Suprapubic skin (tissue), 4 donors: ENCODE results near the gene PRICKLE2. TPM values are rescaled to one million over a fixed set of nuclear protein-coding genes. Genes with fewer than 3 reads are reported as not detected.

ENCODE experiments used
- DNase-seq, 2 donors: peaks; one replicate each; pipeline ENCODE4 v3.0.0-alpha.2; 2019; ENCODE audit warnings: low spot score in 2 of 2
- H3K27ac ChIP-seq: fragments of 200-600 bp; sonication (generic); one replicate; pipeline ENCODE4 v1.5.1; 2019
- H3K27me3 ChIP-seq: fragments of 200-600 bp; sonication (generic); one replicate; pipeline ENCODE4 v1.5.1; 2019
- H3K36me3 ChIP-seq: fragments of 200-600 bp; sonication (generic); one replicate; pipeline ENCODE4 v1.5.1; 2019
- H3K4me1 ChIP-seq: fragments of 200-600 bp; sonication (generic); one replicate; pipeline ENCODE4 v1.5.1; 2019
- H3K4me3 ChIP-seq: fragments of 200-600 bp; sonication (generic); one replicate; pipeline ENCODE4 v1.5.1; 2019; ENCODE audit warnings: mild to moderate bottlenecking
- H3K9me3 ChIP-seq: fragments of 200-600 bp; sonication (generic); one replicate; pipeline ENCODE4 v1.5.1; 2019
- EP300 ChIP-seq: sonication (generic); formaldehyde crosslinking; IDR thresholded peaks from one replicate; pipeline ENCODE4 v1.6.1; 2017; ENCODE audit warnings: antibody characterized with exemption
- POLR2A ChIP-seq, 2 donors: fragments of 450-650 bp; IDR thresholded peaks; one replicate each; pipeline ENCODE4 v1.6.1; 2017; ENCODE audit warnings: antibody characterized with exemption in 2 of 2, mild to moderate bottlenecking in 2 of 2, moderate library complexity in 2 of 2
- POLR2AphosphoS5 ChIP-seq, 3 donors: sonication (generic); formaldehyde crosslinking; IDR thresholded peaks; one replicate each; pipeline ENCODE4 v1.6.1; 2017; ENCODE audit warnings: antibody characterized with exemption in 3 of 3
- WGBS: methylation state at CpG from one replicate; pipeline ENCODE4 v1.1.5; 2018; 5-methylcytosine and 5-hydroxymethylcytosine counted together
- total RNA-seq, 4 donors: library from RNA; depleted of rRNA; stranded (reverse); fragments of >200 nt; gene quantifications; one replicate each; pipeline ENCODE4 v1.1.0, GENCODE V29; 2016
- TF ChIP-seq, protein P1 (sequence below), 2 donors: fragments of 200-600 bp in 1 of 2; fragments of 450-650 bp in 1 of 2; sonication (generic) in 1 of 2; IDR thresholded peaks; one replicate each; pipeline ENCODE4 v1.5.1; 2016 to 2019; ENCODE audit warnings: antibody characterized with exemption in 2 of 2, mild to moderate bottlenecking in 1 of 2, moderate library complexity in 1 of 2

The PRICKLE2 gene
- total RNA-seq, 4 donors from 2014 or later: 6.7 to 14.5 (median 11.9) TPM

DNA sequence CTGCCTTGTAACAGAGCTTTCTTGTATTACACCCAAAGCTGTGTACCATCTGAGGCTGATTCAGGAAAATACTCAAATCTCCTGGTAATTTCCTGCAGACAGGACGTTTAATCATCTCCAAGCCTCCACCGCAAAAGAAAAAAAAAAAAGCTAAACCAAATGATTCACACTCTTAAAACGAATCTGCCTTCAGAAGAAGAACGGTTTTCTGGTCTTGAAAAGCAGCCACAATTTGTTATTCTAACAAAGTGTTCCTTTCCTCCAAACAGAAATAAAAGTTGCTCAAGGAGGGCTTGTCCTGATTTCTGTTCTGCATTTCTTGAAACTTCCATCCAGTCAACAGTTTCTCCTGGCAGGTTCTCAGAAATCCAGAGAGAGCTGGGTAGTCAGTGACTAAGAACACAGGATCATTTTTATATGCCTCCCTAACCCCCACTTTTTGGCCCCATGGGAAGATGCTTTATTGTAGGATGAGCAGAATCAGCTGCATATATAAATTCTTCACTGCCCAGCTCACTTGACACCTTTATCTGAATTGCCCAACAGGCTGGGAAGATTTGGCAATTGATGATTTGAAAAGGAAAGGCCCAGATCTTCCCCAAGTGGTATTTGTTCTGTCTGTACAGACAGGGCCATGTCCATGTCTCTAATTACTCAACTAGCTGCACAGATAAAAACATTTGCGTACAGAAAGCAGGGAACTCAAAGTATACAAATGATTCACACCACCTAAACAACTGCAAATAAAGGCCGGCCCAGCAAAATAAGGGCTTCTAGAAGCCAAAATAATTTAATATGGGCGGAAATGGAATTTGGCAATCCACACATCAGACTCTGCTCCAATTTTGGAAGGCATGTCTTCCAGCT lies 41.0 kb upstream of the PRICKLE2 start:
- no peak for DNase-seq
- no peaks in the 10 kb centered on the region for H3K27me3 ChIP-seq
- no peaks in the 10 kb centered on the region for H3K9me3 ChIP-seq
- H3K27ac ChIP-seq: peak overlapping the region; percentile 84
- WGBS: 19% methylated on average over 7 of the region's 7 CpGs
- H3K36me3 ChIP-seq: no peaks in the 10 kb centered on the region
- H3K4me3 ChIP-seq: peak overlapping the region; percentile 62
- TF ChIP-seq POLR2A (IDR thresholded peaks at IDR 0.05): no peak
- TF ChIP-seq EP300: no peak
- TF ChIP-seq POLR2AphosphoS5 (IDR thresholded peaks at IDR 0.05): no peak
- TF ChIP-seq, protein P1, sequence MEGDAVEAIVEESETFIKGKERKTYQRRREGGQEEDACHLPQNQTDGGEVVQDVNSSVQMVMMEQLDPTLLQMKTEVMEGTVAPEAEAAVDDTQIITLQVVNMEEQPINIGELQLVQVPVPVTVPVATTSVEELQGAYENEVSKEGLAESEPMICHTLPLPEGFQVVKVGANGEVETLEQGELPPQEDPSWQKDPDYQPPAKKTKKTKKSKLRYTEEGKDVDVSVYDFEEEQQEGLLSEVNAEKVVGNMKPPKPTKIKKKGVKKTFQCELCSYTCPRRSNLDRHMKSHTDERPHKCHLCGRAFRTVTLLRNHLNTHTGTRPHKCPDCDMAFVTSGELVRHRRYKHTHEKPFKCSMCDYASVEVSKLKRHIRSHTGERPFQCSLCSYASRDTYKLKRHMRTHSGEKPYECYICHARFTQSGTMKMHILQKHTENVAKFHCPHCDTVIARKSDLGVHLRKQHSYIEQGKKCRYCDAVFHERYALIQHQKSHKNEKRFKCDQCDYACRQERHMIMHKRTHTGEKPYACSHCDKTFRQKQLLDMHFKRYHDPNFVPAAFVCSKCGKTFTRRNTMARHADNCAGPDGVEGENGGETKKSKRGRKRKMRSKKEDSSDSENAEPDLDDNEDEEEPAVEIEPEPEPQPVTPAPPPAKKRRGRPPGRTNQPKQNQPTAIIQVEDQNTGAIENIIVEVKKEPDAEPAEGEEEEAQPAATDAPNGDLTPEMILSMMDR (IDR thresholded peaks at IDR 0.05): no peak
- H3K4me1 ChIP-seq: peaks cover 38% of the 10 kb centered on the region

DNA sequence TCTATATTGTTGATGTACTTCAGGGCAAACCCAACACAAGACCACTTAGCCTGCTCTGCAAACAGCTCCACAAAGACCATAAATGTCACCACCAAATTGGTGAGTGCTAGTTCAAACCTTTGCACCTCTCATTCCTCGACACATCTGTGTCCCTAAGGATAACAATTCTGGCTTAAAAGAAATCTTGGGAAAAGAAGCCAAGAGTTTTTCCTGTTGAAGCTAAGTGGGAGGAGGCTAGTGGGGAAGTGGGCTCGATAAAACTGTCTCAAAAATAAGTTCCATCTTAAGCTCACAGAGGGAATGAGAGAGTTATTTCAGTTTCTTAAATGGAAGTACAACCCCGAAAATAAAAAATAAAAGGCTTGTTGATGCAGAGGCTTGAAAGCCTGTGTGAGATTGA lies 40.4 kb upstream of the PRICKLE2 start:
- peak overlapping the region; percentile 62 for H3K4me3 ChIP-seq
- no peaks in the 10 kb centered on the region for H3K27me3 ChIP-seq
- H3K36me3 ChIP-seq: no peaks in the 10 kb centered on the region
- 42% methylated on average over 3 of the region's 3 CpGs for WGBS
- no peaks in the 10 kb centered on the region for H3K9me3 ChIP-seq
- peaks cover 40% of the 10 kb centered on the region for H3K4me1 ChIP-seq
- H3K27ac ChIP-seq: peak overlapping the region; percentile 84
- no peak for DNase-seq
- no peak for TF ChIP-seq EP300
- TF ChIP-seq, protein P1 (IDR thresholded peaks at IDR 0.05): no peak
- TF ChIP-seq POLR2A (IDR thresholded peaks at IDR 0.05): no peak
- no peak for TF ChIP-seq POLR2AphosphoS5 (IDR thresholded peaks at IDR 0.05)

DNA sequence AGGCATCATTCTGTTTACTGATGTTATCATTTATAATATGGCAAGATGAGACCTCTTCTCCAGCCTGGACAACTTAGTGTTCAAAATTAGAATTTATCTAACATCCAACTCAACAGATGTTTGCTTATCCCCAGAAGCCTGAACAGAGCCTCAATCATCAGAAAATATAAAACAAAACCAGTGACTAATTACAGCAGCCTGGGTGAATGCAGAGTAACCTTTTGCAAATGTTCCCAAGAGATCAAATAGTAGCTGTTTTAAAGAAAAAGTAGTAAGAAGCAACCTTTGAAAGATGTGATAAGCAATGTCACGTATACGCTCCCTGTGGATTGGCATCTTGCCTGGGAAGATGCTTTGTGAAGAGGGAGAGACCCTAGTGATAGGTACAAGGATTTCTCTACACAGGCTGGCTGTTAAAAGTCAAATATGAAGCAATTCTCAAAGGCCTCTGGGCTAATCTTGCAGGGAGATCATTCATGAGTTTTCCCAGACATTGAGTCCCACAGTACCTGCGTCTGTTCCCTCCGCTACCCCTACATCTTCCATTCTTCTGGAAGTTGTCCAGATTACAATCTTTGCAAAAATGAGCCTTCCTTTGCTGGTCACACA lies 39.3 kb upstream of the PRICKLE2 start:
- WGBS: 75% methylated on average over 4 of the region's 4 CpGs
- peaks cover 44% of the 10 kb centered on the region for H3K4me1 ChIP-seq
- no peak for DNase-seq
- no peak overlapping the region for H3K27ac ChIP-seq
- H3K36me3 ChIP-seq: no peaks in the 10 kb centered on the region
- H3K4me3 ChIP-seq: no peak overlapping the region
- H3K27me3 ChIP-seq: no peaks in the 10 kb centered on the region
- H3K9me3 ChIP-seq: no peaks in the 10 kb centered on the region
- TF ChIP-seq POLR2A (IDR thresholded peaks at IDR 0.05) (no peak), EP300 (no peak), POLR2AphosphoS5 (IDR thresholded peaks at IDR 0.05) (no peak)
- TF ChIP-seq, protein P1 (IDR thresholded peaks at IDR 0.05): no peak

DNA sequence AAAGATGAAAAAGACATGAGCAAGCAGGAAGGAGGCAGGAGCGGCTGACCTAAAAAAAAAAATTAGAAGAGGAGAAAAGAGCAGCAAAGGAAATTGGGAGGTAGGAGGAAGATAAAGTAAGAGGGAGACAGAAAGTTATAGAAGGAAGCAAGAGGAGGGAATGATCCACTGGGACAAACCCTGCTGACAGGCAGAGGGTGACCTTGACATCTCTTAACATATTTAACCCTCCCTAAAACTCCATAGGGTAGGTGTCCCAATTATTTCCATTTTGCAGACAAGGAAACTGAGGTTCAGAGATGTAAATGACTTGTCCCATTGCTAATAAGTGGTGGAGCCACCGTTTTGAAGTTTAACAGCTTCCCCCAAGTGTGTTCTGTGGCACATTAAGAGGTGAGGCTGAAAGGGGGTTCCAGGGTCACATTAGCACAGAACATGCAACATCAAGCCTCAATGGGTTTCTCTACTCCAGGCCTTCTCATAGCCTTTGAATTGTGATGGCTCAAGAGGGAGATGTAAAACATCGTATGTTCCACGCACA lies 37.4 kb upstream of the PRICKLE2 start:
- no peaks in the 10 kb centered on the region for H3K9me3 ChIP-seq
- H3K4me1 ChIP-seq: peaks cover 38% of the 10 kb centered on the region
- no peak for TF ChIP-seq POLR2A (IDR thresholded peaks at IDR 0.05)
- TF ChIP-seq, protein P1 (IDR thresholded peaks at IDR 0.05): no peak
- TF ChIP-seq EP300: no peak
- TF ChIP-seq POLR2AphosphoS5 (IDR thresholded peaks at IDR 0.05): no peak
- WGBS: 93% methylated on average over 4 of the region's 4 CpGs
- H3K36me3 ChIP-seq: no peaks in the 10 kb centered on the region
- no peaks in the 10 kb centered on the region for H3K27me3 ChIP-seq
- H3K27ac ChIP-seq: no peak overlapping the region
- DNase-seq: no peak
- H3K4me3 ChIP-seq: no peak overlapping the region

DNA sequence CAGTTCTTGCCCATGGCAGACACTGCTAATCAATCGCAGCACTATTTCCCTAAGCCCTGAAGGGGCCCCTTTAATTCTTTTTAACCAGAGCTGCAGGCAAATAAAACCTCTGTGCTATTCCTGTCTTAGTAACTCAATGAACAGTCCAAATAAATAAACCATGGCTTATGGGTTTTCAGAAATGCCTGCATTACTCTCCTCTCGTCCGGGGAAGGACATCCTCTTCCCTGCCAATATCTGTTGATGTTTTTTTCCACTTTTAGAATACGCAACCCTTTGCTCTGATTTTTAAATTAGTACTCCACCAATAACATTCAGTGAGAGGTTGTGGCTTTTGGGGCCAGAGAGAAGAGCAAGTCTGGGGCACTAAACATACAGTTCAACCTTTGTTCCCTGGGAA lies 35.2 kb upstream of the PRICKLE2 start:
- DNase-seq: no peak
- Histone ChIP-seq H3K27ac (no peak overlapping the region), H3K9me3 (no peaks in the 10 kb centered on the region), H3K4me1 (peaks cover 30% of the 10 kb centered on the region), H3K36me3 (no peaks in the 10 kb centered on the region), H3K27me3 (no peaks in the 10 kb centered on the region), H3K4me3 (no peak overlapping the region)
- no peak for TF ChIP-seq POLR2A (IDR thresholded peaks at IDR 0.05)
- TF ChIP-seq, protein P1 (IDR thresholded peaks at IDR 0.05): no peak
- TF ChIP-seq EP300: no peak
- no peak for TF ChIP-seq POLR2AphosphoS5 (IDR thresholded peaks at IDR 0.05)
- WGBS: 69% methylated on average over 4 of the region's 4 CpGs
